Measurements from ENCODE around the gene ANKRD10.
"Not testable (repeated sequence)": the region's sequence is repeated elsewhere in the genome, so short reads cannot be mapped to it uniquely, and the experiment has no call there.

GRCh38 chr13:110952135-110952534, 37.3 kb upstream of the ANKRD10 start:
- TF ChIP-seq CTCF (IDR thresholded peaks at IDR 0.05; ENCODE audit: insufficient read depth, low read length); REST (IDR thresholded peaks at IDR 0.05; ENCODE audit: insufficient replicate concordance, low read depth); POLR2AphosphoS5 (IDR thresholded peaks at IDR 0.05; ENCODE audit: low read depth); GABPA (IDR thresholded peaks at IDR 0.05; ENCODE audit: low read depth); SPI1 (IDR thresholded peaks at IDR 0.05; ENCODE audit: borderline replicate concordance, low read depth): not testable (repeated sequence)

All from HL-60 (cell line).